B cell (primary cell): Measurements from ENCODE around the gene C20orf144.

ENCODE experiments used
- EZH2 ChIP-seq: IDR thresholded peaks from 2 replicates; pipeline ENCODE4 v1.6.1; 2012; ENCODE audit warnings: borderline replicate concordance, low read depth, mild to moderate bottlenecking, moderate library complexity, low read length; ENCODE audit not compliant: insufficient read depth, poor library complexity, severe bottlenecking
- TF ChIP-seq, protein P1 (sequence below): fragments of 200-600 bp; IDR thresholded peaks from one replicate; pipeline ENCODE4 v1.8.0; 2022; ENCODE audit warnings: antibody characterized with exemption, mild to moderate bottlenecking

GRCh38 chr20:33657704-33658095 is 4.4 kb upstream of the C20orf144 start:
- TF ChIP-seq, protein P1, sequence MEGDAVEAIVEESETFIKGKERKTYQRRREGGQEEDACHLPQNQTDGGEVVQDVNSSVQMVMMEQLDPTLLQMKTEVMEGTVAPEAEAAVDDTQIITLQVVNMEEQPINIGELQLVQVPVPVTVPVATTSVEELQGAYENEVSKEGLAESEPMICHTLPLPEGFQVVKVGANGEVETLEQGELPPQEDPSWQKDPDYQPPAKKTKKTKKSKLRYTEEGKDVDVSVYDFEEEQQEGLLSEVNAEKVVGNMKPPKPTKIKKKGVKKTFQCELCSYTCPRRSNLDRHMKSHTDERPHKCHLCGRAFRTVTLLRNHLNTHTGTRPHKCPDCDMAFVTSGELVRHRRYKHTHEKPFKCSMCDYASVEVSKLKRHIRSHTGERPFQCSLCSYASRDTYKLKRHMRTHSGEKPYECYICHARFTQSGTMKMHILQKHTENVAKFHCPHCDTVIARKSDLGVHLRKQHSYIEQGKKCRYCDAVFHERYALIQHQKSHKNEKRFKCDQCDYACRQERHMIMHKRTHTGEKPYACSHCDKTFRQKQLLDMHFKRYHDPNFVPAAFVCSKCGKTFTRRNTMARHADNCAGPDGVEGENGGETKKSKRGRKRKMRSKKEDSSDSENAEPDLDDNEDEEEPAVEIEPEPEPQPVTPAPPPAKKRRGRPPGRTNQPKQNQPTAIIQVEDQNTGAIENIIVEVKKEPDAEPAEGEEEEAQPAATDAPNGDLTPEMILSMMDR: no peak
- no peak for TF ChIP-seq EZH2
